NCI-H146 treated with DMSO at 0.1 percent for 48 hours (cell line): ENCODE results near the gene MRPS14.
"Not testable (repeated sequence)": the region's sequence is repeated elsewhere in the genome, so short reads cannot be mapped to it uniquely, and the experiment has no call there.

Experiments
- DNase-seq: peaks from one replicate; lab custom pipeline; 2025; ENCODE audit not compliant: unreplicated experiment; lab: John Stamatoyannopoulos, UW

The MRPS14 gene

DNA sequence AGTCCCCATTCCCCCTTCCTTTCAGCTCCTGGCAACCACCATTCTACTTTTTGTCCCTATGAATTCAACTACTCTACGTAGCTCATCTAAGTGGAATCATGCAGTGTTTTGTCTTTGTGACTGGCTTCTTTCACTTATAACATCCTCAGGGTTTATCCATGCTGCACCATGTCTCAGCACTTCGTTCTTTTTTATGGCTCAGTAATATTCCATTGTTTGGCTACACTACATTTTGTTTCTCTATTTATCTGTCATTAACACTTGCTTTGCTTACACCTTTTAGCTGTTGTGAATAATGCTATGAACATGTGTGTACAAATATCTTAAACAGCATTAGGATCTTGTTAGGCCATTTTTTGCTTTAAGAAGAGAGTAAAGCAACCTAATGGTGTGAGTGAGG, 1.5 kb upstream of the MRPS14 start:
- DNase-seq, result no peak

DNA sequence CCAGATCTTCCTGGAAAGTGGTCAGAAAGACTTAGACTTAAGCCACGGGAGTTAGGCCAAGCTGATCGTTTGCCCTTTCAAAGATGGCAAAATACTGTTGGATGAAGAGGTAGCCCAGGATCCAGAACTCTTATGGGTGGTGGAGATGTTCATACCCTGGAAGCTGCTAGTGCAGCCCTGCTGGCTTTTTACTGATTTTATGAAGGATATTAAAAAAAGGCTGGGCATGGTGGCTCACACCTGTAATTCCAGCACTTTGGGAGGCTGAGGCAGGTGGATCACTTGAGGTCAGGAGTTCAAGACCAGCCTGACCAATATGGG, 657 bp upstream of the MRPS14 start:
- DNase-seq, result not testable (repeated sequence)

DNA sequence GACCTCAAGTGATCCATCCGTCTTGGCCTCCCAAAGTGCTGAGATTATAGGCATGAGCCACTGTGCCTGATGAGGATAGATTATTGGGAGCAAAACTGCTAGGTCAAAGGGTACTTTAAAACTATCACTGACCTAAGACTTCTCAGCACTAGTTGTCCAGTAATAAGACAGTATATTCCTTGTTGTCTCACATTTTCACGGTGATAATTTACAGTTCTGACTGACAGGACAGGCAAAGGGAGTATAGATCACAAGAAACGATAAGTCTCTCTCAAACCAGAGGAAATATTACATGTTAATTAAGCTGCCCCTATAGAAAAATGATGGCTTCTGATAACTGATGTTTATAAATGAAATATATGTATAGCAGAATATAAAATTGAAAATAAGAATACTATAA, 3.7 kb downstream of the MRPS14 start:
- DNase-seq, result no peak

DNA sequence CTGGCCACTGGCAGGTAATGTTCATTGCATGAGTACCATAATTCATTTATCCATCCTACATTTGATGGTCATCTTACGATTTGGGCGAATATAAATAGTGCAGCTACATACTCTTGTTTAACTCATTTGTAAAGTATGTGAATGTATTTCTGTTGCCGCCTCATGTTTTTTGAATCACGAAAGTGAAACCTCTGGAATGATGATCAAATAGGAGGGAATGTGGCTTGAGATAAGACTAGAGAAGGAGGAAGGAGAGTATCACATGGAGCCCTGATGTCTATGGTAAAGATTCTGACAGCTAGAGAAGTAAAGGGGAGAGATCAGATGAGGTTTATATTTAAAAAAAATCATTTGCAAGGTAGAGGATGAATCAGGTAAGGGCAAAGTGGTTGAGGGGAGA, 8.0 kb downstream of the MRPS14 start:
- no peak for DNase-seq

DNA sequence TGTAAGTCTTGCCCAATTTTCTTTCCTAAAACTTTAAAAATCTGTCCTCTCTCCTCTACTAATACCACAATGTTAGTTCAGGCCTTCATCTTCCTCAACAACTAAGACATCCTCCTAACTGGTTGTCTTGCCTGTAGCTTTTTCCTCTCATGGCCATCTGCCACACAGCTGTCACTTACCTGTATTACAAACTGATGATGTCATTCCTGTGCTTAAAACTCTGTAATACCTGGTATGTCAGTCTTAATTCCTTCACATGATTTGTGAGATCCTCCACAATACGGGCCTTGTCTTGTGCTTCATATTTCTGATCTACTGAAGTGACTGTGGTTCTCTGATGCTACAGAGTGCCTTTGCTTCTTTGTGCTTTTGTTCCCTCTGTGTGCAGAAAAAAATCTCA, 9.8 kb downstream of the MRPS14 start:
- DNase-seq, result no peak

DNA sequence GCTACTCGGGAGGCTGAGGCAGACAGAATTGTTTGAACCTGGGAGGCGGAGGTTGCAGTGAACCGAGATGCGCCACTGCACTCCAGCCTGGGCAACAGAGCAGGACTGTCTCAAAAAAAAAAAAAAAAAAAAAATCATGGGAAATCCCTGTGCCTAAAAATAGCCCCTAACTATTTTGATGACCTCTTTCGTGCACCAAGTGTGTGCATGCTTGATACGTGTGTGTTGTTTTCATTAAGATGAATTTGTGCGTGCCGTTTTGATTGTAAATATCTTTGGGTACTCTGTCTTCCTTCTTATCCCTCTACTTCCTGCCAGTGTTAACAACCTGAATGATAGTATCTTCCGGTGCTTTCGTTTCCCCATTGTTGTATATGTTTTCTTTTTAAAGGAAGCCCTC, 13.7 kb downstream of the MRPS14 start:
- no peak for DNase-seq

DNA sequence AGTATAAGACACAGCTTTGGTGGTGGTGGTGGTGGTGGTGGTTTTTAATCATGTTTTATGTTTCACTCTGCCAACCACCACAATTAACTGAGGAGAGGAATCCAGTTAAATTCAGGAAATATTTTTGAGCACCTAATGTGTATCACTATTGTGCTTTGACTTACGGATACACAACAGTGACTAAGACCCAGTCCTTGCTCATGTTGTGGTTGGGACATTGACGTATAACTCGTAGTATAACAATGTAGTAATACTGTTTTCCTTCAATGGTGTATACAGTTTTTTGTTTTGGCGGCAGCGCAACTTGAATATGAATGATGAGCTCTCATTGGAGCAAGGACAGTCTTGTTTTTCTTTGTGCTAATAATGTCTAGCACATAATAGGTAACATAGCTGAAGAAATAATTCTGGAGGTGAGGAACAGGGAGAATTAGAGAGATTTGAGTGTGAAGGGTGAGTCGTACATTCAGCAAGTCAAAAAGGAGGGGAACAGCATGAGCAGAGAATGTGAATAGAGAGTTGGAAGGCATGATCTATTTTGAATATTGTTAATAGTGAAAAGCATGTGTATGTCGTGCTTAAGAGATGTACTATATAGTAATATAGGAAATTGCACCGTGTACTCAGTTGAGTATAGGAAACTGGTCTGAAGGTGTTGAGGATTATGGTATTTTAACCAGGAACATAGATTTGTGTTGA, 18.0 kb downstream of the MRPS14 start:
- DNase-seq, result no peak

DNA sequence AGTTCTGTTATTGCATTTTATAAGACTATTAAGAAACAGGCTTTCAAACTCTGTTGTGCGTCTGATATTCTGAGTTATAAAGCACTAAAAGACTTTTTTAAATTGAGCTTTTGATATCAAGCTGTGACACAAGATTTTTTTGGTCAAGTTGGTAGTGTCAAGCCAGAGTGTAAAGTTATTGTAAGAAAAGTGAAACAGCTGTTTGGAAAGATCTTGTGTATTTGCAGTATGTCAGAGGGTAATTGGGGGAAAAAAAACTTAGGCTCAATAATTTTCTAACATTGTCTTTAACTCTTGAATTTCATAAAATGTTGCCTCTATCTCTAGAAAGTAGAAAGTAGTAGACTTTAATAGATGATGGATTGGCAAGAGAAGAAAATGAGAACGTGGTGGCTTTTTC, 19.7 kb downstream of the MRPS14 start:
- no peak for DNase-seq

DNA sequence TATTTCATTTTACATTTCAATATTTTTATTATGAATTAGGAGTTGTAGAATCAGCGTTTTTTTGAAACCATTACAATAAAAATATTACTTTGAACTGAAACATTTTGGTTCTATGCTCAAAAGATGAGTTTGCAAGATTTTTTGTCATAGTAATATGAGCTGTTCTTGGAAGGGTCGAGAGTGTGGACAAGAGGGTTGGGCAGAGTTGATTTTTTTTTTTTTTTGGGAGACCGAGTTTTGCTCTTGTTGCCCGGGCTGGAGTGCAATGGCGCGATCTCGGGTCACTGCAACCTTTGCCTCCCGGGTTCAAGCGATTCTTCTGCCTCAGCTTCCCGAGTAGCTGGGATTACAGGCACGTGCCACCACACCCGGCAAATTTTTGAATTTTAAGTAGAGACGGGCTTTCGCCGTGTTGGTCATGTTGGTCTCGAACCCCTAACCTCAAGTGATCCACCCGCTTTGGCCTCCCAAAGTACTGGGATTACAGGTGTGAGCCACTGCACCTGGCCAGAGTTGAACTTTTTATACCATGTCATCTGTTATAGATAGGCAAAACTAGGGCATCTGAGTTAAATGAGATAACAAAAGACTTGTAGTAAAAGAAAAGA, 20.2 kb downstream of the MRPS14 start:
- DNase-seq, result no peak

DNA sequence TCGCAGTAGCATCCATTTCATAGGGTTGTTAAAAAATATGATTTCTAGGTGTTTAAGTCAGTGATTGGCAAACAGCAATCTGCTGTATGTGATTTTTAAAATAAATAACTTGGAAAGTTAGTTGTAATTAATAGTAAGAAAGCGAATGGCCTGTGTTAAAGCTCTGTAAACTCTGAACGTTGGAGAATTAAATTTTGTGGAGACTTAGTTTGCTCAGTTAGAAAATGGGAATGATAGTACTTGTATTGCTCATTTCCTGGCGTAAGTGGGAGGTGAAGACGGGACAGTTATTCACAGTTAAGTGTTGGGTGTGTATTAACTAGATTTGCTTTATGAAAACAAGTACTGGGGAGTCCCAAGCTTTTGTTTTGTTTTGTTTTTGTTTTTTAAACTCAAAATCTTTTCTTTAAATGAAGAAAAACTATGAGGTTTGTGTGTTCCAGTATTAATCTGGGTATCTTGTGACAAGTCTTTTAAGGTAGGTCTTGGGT, 22.5 kb downstream of the MRPS14 start:
- no peak for DNase-seq

DNA sequence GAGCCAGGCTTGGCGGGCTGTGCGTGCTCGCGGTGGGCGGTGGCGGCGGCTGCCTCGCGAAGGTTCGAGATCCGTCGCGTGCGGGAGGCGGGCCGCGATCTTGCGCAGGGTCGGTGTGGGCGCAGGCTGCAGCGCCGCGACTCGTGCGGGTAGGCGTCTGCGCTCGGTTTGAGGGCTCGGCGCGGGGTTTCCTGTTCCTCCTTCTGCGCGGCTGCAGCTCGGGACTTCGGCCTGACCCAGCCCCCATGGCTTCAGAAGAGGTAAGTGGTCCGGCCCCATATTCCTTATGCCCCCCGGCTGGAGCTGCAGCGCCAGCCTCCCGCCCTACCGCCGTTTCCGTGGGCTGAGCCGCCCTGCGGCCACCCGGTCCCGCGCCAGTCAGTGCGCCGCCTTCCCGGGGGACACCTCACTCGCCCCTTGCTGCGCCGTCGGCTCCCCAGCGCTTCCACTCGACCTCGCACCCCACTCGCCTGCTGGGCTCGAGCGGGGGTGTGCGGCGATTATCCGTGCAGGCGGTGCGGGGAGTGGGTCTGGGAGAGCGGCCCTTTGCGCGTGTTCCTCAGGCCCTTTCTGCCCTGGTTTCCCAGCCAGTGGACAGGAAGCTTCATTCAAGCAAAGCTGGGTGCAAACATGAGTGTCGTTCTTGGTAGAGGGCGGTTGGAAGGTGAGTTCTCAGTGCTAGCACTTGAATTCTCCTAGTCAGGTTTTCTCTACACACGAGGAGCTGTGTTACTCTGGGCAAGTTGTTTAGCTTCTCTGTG, 23.1 kb downstream of the MRPS14 start, which contains the start of gene CACYBP:
Gene CACYBP (plus strand): TSS at position 12 of the 761 bp plus-strand sequence. CDS start 234 bp downstream, at position 246.
- peak; percentile 19 for DNase-seq

DNA sequence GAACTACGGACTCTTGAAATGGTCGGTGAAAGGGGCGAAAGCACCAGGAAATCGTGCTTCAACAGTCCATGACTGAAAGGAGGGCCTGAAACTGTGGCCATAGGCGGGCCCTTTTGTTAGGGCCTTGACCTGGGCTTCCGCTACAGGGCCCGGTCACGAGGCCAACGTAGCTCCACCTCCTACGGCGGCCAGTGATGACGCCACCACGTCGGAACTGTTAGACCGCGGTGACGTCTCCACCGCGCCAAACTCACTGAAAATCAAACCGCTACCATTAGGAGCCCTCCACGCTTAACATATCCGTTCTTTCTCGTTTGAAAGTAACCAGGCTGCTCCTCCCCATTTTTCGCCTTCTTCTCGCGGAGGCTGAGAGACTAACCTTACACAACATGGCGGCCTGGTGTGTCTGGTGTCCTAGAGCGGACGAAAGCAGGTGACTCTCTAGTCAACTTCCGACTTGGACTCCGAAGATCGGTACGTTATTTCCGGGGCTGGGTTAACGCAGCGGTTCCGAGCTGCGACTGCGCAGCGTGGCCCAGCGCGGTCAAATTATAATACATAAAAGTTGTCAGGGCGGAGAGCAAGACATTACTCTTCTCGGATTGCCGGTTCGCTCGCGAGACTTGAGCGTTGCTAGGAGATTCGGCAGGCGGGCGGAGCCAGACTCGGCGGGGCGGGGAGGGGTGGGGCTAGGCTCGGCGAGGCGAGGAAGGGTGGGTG, 23.8 kb downstream of the MRPS14 start:
- DNase-seq, result peak; percentile 96

DNA sequence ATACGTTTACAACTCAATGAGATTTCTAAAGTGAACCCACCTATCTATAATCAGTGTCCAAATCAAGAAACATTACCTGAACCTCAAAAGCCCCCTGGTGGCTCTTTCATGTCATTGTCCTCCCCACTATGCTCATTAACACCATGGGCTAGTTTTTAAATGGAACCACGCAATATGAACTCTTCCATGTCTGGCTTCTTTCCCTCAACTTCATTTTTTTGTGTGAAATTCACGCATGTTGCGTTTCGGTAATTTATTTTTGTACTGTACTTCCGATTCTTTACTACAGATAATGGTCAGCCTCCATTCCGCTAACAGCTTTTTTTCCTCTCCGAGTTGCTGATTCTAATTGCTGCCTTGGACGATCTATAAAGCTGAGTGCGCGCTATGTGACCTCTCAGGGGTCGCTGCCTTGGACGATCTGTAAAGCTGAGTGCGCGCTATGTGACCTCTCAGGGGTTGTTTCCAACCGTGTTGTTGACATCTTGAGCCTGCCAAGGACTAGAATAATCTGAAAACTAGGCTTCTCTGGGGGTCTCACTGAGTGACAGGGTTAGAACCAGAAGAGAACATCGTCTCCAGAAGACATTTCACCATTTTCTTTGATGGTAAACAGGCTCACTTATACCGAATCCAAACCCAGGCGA, 24.5 kb downstream of the MRPS14 start:
- peak; percentile 80 for DNase-seq

DNA sequence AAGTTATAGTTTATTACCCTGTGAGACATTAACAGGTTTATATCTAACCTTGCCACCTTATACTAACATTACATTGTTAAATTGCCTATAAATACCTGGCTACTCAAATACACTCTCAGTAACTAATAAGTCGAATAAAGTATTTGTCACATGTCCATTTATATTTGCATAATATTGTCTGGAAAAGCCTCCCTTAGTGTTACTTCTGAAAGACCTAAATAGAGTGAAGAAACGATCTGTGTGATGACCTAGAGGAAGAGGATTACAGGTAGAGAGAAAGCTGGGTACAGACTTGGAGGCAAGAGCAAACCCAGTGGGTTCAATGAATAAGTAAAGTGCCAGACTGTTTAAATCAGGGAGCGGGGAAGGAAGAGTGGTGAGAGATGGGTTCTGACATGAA, 26.2 kb downstream of the MRPS14 start:
- no peak for DNase-seq

DNA sequence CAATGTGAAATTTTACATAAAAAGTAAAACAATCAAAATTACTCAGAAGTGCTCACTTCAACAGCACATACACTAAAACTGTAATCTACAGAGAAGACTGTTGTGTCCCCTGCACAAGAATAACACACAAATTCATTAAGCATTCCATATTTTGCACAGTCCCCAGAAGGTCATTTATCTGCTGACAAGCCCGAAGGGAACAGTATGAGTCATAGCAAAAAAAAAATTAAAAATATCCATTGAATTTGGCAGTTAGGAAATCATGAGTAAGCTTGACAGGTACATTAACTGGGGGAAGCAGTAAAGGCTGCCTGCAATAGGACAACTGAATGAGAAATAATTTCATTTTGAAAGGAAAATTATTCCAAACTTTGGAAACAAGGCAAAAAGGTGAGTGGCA, 26.7 kb downstream of the MRPS14 start:
- no peak for DNase-seq

DNA sequence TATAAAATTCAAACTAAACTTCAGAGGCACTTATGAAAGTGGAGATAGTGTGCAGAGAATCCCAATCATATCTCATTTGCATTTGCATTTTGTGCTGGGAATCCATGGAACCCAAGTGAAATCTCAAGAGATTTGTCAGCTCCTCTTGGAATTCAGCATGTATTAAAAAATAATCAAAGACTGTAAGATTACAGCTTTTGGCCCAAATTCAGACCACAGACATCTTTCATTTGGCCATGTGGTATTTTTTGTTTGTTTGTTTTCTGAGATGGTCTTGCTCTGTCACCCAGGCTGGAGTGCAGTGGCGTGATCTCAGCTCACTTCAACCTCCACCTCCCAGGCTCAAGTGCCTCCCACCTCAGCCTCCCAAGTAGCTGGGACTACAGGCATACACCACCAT, 27.3 kb downstream of the MRPS14 start:
- no peak for DNase-seq

DNA sequence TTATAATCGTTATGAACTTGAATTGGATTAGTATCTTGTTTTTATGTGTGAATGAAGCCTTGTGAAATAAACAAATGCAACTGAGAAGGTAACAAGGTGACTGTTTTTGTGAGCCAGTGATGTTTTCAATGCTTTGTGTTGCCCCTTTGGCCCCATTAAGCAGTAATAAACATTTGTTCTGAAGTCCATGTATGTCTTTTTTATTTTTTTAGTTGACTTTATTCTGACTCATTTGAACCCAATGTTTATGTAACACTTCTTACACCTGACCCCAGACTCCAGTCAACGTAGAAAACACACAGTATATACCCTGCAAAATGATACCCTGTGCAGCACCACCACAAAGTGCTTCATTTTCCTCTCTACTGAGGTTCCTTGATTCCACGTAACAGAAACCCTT, 28.1 kb downstream of the MRPS14 start:
- DNase-seq, result no peak

DNA sequence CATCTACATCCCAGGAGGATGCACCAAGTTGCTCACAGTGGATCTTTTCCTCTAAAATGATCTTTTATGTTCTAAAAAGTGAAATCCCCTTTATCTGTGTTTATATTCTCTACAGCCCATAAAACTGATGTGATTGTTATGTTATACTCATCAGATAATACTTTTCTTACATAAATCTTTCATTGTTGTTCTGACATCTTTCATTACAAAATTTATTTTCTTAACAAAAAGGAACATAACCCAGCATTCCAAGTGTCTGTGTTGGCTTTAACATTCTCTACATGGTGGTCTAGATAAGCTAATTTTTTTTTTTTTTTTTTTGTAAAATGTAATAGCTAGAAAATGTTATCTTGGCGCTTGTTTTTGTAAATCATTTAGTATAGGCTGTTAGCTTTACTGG, 31.8 kb downstream of the MRPS14 start:
- DNase-seq, result no peak

DNA sequence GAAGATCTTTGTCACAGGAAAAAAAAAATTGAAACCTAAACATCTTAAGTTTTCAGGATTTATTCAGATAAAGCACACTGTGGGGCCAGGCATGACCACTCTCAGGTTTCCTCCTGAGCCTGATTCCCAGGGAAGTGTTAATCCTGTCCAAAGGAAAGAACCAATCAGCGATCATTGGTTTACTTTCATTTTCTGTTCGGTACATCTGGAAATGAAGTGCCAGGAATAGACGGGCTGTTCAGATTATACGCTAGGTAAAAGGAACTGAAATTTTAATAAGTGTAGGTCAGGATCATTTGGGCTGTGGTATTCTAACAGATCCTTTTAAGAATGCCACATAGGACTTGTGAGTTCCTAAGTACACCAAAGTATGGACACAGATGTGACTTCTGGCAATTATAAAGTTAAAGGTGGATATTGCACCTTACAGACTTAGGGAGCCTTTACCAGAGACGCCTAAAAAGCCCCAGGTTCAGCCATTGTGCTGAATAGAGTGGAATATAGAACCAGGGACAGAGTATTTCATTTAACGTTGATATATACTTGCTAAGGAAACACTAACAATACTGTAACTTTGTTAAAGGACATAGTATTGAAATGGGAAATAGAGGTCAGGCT, 32.7 kb downstream of the MRPS14 start:
- DNase-seq, result no peak

DNA sequence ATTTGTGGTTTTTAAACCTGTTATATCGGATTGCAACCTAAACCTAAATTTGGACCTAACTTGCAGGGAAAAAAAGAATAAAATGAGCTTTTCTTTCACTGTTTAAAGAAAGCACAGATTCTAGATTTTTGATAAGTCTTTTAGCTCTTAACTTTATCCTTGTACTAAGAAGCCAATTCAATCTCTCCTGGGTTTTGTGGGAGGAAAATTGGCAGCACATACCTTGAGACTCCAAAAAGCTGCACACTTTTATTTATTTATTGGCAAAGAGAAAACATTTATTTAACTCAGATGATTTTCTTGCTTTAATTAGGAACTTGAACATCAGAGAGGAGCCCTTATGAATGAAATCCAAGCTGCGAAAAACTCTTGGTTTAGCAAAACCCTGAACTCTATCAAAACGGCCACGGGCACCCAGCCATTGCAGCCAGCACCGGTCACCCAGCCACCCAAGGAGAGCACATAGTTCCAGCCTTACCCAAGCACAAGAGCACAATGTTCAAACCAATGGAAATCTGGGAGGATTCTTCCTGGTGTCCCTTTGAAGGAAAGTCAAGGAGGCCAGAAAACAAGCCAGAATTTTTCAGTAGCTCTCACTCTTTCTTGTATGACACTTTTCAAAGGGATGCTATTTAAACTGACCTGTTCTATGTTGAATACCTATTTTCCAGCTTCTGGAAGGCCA, 33.5 kb downstream of the MRPS14 start:
- DNase-seq, result no peak
